Inflammatory macrophage treated with lipopolysaccharide for 4 hours (primary cell): Measurements from ENCODE around the gene NEK4.

Experiments used
- DNase-seq: peaks from one replicate; pipeline ENCODE4 v3.0.0-alpha.2; 2020

NEK4 gene

DNA sequence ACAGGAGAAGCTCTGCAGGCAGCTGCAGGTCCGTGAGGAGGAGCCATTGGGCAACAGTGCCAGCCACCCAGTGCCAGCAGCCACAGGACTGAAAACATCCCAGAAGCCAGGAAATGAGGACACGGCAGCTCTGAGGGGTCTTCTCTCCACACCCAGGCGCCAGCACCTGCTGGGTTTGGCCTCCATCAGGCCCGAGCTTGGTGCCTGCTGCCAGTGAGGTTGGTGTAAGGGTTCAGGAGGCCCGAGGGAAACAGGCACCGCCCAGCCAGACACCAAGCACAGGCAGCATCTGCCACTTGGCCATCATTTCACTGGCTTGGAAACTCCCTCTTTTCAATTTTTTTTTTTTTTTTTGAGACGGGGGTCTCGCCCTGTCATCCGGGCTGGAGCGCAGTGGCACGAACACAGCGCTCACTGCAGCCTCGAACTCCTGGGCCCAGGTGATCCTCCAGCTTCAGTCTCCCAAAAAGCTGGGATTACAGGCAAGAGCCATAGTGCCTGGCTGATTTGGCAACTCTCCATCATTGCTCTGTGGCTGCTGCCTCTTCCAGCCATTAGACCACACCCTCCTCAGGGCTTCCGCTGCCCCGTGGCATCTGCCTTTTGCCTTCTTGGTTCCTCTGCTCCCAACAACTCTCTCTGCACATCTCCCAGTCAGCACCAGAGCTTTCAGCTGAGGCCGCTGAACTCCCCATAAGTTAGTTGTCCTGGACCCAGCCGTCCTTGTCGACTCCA lies 22.4 kb upstream of the NEK4 start:
- no peak for DNase-seq

DNA sequence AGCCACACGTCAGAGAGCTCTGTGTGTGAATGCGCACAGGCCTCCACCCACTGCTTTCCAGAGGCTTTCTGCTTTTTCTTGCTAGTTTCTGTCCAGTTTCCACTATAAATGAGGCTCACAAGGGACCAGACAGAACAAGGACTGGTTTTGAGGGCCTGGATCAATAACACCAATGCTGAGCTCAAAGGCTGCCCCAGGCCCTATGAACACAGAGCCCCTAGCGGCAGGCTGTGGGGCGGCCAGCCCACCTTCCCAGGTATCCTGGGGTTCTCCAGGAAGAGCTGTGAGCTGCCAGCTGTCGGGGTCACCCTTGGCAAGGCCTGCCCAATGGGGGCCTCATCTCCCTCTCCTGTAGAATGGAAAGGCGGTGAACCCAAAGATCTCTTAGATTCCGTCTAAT lies 21.7 kb upstream of the NEK4 start:
- DNase-seq = no peak

DNA sequence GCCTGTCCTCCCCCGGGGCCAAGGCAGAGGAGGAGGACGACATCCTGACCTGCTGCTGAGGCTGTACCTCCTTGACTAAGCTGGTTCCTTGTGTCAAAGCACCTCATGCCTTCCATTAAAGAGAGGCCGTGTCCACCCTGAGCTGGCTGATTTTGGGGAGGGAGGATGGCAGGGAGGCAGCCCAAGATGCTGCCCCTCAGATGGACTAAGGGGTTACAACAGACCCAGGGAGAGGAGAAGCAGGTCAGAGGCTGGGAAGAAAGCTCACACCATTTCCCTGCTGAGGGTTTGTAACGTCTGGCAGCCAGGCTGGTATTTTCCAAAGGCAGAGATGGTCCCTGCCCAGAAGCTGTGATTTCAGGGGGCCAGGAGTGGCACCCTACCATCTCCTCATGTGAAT lies 21.2 kb upstream of the NEK4 start:
- DNase-seq = no peak

DNA sequence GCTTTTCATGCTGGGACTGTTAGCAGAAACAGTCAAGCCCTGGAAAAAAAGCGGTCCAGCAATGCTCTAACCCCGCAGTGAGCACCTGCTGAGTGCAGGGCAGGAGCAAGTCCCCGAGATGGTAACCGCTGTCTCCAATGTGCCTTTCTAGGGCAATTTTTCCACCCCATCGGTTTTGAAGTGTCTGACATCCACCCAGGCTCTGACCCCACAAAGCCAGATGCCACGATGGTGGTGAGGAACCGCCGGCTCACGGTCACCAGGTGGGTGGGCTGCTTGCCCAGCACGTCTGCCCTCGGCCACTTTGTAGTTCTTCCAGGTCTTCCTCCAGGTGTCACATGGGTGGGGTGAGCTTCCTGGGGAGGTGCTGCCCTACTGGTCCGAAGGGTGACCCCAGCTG lies 20.6 kb upstream of the NEK4 start:
- no peak for DNase-seq

DNA sequence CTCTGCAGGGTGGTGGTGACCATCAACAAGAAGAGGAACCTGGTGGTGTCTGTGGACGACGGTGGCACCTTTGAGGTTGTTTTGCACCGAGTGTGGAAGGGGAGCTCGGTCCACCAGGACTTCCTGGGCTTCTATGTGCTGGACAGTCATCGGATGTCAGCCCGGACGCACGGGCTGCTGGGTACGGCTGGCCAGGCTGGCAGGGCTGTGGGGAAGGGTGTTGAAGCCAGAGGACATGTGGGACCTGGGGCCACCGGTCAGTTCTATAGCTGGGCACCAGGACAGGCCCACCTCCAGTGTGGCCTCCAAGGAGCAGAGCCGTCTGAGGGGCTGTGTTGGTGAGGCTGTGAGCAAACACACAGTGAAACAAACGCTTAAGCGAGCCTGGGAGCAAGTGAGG lies 20.0 kb upstream of the NEK4 start:
- no peak for DNase-seq

DNA sequence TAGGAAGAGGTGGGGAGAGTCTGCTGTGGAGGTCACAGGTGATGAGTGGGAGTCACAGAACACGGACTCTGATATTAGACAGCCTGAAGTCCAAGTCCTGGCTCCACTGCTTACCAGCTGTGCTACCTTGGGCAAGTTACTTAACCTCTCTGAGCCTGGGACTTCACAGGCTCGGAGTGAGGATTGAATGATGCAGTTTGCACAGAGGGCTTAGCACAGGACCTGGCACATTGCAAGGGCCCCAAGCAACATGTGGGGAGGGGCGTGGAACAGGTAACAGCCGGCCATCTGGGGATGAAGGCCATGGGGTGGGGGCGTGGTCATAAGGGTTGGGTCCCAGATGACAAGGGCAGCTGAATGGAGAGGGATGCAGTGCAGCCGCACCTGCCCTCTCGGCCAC lies 19.6 kb upstream of the NEK4 start:
- no peak for DNase-seq

DNA sequence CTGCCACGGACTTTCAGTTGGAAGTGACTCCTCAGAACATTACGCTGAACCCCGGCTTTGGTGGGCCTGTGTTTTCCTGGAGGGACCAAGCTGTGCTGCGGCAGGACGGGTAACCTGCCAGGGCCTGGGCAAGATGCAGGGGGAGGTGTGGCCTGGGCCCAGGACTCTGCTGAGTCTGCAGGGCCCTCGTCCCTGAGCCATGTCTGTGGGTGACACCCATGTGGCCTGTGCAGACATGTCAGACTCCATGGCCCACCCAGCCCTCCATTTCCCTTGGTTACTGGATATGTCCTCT lies 19.0 kb upstream of the NEK4 start:
- DNase-seq = no peak

DNA sequence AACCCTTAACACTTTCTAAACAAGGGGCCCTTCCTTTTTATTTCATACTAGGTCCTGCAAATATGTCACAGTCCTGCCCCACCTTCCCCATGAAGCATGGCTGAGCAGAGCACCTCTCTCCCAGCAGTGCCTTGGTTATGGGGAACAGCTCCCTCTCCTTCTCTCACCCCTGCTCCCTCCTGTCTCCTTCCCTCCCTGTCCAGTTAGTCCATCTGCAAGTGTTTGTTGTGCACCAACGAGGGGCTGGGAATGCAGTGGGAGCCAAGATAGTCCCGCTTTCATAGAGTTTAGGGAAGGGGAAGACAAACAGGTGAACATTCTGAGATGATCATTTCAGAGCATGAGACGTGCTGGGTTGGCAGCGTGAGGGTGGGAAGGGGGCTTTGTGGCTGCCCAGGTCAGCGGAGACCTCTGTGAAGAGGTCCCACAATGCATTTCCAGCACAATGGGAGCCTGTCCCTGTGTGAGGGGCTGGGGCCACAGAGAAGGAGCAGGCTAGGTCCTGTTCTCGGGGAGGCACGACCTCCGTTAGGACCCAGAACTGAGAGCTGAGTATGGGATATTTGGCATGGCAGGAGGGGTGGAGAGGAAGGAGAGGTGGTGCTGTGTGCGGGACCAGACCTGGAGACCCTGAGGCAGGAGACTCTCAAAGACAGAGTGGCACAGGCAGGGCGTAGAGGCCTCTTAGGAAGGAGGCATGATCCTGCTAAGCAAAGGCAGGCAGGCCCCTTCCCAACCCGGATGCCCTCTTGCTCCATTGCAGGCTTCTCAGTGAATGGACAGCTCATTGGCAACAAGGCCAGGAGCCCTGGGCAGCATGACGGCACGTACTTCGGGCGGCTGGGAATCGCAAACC lies 18.4 kb upstream of the NEK4 start:
- no peak for DNase-seq

DNA sequence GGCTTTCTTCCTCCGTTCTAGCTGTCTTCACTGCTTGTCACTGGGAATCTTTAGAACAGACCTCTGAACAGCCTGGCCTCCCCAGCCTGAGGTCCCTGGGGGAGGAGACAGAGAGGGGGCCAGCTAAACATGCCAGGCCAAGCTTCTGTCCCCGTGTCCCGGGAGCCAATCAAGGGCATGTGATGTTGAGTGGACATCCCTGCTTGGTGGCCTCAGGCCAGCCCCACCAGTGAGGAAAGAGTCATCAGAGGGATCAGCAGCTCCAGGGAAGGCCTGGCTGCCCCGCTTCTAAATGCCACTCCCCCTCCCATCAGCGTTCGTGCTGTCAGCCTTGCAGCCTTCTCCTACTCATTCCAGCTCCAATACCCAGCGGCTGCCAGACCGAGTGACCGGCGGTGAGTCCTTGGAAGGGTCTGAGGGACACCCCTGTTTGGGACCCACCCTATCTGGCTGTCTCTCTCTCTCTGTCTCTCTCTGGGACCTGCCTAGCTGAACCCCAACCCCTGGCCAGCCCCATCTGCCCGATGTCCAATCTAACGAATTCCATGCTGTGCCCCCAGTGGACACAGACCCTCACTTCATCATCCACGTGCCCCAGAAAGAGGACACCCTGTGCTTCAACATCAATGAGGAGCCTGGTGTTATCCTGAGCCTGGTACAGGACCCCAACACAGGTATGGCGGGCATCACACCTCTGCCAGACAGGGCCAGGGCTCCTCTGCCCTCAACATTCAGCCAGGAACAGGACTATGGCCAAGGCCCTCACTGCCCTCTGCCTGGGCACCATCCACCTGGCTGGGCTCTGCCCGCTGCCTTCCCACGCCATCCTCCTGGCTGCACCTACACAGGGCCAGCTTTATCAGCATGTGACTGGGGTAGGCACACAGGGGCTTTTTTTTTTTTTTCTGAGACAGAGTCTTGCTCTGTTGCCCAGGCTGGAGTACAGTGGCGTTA lies 17.2 kb upstream of the NEK4 start:
- DNase-seq = no peak

DNA sequence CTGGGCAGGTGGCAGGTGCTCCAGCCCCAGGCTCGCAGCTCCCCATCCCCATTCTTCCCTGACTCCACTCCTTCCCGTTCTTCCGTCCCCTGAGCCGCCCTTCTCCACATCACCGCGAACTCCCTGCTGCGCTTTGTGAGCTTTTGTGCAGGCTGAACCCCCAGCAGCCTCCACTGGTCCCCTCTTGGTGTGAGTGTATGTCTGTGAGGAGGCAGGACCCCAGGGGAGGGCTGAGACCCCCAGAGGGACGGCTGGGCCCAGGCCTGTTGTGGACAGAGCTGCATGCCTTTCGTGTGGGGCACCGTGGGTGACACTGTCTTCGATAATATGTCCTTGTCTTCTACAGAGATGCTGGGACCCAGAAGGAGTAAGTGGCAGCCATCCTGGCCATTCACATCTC lies 16.5 kb upstream of the NEK4 start:
- DNase-seq = no peak

DNA sequence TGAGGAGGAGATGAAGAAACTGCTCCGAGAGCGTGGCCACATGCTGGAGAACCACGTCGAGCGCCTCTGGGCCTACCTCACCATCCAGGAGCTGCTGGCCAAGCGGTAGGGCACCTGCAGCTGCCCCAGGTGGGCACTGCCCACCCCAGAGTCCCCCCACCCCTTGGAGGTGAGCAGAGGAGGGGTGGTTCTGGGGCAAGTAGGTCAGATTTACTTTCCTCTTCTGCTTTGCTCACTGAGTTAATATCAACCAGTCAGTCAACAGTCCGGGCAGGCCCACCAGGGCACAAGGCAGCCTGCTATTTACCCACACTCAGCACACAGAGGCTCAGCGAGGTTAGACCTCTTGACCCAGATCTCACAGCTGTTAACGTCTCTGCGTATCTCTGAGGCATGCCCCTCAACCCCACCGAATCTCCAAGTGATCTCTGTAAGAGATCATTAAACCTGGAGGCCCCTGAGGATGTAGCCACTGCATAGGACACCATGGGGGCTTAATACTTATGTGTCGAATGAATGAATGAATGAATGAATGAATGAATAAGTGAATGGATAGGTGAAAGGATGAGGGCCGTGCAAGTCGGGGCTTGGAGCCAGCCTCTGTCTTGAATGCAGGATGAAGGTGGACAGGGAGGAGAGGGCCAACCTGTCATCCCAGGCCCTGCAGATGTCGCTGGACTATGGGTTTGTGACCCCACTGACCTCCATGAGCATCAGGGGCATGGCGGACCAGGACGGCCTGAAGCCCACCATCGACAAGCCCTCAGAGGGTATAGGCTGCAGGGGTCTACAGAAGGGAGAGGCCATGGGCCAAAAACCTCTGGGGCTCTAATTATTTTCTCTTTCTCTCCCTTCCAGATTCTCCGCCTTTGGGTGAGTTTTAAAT lies 15.8 kb upstream of the NEK4 start:
- DNase-seq = no peak

DNA sequence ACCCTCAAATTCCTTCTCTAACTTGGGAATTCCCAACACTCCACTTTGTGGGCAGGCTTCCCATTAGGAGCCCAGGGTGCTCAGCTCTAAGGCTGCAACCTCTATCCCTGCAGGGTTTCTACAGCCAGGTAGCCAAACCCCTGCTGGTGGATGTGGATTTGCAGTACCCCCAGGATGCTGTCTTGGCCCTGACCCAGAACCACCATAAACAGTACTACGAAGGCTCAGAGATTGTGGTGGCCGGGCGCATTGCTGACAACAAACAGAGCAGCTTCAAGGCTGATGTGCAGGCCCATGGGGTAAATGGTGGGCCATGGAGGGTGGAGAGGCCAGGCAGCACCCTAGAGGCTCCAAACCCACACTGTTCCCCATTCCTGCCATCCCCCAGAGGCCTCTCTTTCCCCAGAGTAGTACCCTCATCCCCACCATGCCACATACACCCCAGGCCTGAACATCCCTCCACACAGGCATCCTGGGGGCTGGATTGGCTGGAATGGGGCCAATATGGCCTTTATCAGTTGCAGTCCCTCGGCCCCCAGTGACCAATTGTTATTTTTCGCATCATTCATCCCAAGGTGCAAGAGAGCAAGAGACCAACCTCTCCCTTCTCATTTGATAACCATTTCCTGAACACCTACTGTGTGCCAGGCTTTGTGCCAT lies 14.3 kb upstream of the NEK4 start:
- DNase-seq = no peak

DNA sequence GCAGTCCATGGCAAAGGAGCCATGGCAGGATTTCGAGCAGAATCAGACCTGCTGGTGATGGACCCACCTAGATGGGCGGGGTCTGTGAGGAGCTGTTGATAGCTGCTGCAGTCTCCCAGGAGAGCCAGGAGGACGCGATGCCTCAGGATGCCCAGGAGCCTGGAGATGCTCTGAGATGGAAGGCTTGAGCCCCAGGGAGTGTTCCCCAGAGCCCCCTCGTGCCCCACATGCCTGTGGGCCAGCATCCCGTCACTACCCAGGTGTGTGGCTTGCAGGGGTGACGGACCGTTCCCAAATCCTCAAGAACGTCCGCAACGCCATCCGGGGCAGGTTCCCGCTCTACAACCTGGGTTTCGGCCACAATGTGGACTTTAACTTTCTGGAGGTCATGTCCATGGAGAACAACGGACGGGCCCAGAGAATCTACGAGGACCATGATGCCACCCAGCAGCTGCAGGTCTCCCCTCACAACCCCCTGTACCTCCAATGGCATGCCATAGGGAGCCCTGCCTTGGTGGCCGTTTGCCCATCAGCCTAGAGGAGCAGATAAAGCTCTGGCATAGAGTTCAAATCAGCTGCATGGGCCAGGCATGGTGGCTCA lies 13.4 kb upstream of the NEK4 start:
- no peak for DNase-seq

DNA sequence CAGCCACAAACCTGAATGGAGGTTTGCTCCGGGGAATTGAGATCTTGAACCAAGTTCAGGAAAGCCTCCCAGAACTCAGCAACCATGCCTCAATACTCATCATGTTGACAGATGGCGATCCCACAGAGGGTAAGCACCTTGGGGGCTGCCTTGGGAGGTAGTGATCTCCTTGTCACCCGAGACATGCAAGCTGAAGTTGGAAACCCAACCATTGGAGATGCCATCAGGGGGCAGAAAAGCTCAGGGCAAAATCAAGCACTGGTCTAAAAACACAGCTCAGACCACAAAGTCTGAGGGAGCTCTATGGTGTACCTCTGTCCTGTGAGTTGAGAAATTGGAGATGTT lies 12.4 kb upstream of the NEK4 start:
- no peak for DNase-seq

DNA sequence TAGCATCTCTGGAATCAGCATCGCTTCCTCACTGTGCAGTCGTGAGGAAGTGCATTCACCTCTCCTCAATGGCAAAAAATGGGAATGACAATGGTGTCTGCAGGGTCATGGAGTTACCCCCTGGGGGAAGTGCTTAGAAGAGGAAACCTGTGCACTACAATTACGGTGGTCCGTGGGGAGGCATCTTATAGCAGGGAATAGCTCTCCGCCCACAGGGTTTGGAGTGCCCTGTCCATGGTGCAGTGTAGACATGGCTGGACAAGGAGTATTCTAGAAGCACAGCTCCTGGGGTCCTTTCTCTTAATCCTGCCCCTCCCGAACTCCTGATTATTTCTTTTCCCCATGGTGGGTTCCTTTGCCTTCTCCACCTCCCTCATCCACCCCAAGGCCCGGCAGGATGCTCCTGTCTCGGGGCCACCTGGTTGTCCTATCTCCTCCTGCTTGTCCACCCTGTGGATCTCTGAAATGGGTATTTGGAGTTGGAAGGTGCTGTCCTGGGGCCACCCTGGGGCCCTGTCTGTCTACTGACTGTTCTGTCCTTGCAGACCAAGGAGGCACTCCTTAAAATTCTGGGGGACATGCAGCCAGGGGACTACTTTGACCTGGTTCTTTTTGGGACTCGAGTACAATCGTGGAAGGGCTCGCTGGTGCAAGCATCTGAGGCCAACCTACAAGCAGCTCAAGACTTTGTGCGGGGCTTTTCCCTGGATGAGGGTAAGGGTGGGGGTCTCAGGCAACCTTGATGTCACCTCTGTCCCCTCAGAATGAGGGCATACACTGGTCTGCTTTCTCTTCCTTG lies 11.9 kb upstream of the NEK4 start:
- DNase-seq = no peak

DNA sequence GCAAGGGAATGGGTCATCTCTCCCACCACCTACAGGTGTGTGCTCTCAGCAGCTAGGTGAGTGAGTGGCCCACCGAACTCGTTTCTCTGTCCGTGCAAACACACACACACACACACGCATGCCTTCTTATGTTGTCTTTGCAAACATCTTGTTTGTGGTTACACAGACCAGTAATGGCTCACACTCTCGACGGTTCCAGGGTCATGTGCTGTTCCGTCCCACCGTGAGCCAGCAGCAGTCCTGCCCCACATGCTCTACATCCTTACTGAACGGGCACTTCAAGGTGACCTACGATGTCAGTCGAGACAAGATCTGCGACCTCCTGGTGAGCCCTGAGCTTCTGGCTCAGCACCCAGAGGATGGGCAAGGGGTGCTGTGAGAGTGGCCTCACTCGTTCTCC lies 11.0 kb upstream of the NEK4 start:
- no peak for DNase-seq

DNA sequence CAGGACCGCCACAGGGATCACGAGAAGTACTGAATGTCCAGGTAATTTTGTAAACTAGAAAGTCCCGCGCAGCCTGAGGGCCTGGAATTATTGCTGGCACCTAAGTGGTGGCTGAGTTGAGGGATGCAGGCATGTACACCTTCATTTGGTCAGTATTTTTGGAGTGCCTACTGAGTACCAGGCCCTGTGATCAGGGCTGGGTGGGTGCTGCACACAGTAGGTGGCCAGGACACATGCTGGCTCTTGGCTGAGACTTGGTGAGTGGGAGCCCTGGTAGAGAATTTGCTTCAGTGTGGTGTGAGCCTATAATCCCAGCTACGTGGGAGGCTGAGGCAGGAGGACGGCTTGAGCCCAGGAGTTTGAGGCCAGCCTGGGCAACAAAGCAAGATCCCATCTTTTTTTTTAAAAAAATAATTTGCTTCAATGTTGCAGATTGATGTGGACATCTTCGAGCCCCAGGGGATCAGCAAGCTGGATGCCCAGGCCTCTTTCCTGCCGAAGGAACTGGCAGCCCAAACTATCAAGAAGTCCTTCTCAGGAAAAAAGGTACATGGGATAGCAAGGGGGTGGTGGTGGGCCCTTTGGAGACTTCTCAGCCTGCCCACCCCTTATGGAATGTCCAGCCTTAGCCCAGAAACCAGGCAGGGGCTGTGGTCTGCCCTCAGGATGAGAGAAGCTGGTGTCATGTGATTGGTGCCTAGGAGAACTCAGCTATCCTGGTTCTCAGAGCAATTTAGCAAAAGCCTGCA lies 9.3 kb upstream of the NEK4 start:
- DNase-seq = no peak

DNA sequence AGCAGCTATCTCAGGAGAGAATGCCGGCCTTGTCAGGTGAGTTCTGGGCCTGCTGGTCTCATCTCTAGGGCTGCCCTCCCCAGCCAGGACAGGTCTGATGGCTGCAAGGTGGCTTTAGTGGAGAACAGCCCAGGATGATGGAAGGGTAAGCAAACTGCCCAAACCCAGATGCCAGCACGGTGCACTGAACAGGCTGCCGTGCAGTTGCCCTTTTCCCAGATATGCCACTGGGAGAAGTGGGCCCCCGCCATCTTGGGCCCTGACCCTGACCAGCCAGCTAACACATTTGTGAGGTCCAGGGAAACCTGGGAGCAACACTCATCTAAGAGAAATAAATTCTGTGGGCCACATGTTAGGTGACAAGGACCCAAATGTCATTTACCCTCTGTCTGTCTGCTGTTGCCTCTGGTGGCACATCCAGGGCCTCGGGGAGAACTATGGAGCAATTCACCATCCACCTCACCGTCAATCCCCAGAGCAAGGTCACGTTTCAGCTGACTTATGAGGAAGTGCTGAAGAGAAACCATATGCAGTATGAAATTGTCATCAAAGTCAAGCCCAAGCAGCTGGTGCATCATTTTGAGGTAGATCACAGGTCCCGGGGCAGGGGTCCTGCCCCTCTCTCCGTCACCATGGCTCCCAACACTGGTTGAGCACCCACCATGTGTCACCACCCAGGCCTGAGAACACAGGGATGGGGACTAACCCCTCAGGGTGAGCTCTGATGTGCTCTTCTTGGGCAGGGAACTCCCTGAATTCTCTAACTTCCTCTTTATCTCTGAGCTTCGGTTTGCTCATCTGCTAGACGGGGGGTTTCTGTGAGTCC lies 8.5 kb upstream of the NEK4 start:
- DNase-seq = peak; percentile 79
